Bronchial epithelial cell (primary cell): ENCODE data around the gene SH2D4B. TPM values are rescaled to one million over a fixed set of nuclear protein-coding genes. Genes with fewer than 3 reads are reported as not detected.

ENCODE experiments used
- DNase-seq: peaks from one replicate; pipeline ENCODE4 v3.0.0-alpha.2; 2010; ENCODE audit warnings: low read depth
- FAIRE-seq: peaks from 2 replicates; lab custom pipeline; 2011; peaks lifted over from hg19 to GRCh38; lab: Jason Lieb, UNC
- H3K27me3 ChIP-seq: 2 replicates; pipeline ENCODE4 v1.5.1; 2011; ENCODE audit warnings: low read length; ENCODE audit not compliant: control insufficient read depth, insufficient read depth
- H3K36me3 ChIP-seq: 2 replicates; pipeline ENCODE4 v1.5.1; 2011; ENCODE audit warnings: low read length; ENCODE audit not compliant: control insufficient read depth, insufficient read depth
- H3K4me3 ChIP-seq: 2 replicates; pipeline ENCODE4 v1.5.1; 2011; ENCODE audit warnings: mild to moderate bottlenecking, low read depth, low read length, control low read depth
- CTCF ChIP-seq: IDR thresholded peaks from 2 replicates; pipeline ENCODE4 v1.5.1; 2011; ENCODE audit warnings: mild to moderate bottlenecking, moderate library complexity, low read length, control low read depth, inconsistent platforms; ENCODE audit not compliant: insufficient read depth, severe bottlenecking
- total RNA-seq: library from RNA; depleted of rRNA; stranded (reverse); fragments of >200 nt; gene quantifications from 2 replicates; pipeline ENCODE4 v1.2.1, GENCODE V29; 2014

Gene SH2D4B
- total RNA-seq, 1 donor from 2014 or later: under 0.01 TPM

DNA sequence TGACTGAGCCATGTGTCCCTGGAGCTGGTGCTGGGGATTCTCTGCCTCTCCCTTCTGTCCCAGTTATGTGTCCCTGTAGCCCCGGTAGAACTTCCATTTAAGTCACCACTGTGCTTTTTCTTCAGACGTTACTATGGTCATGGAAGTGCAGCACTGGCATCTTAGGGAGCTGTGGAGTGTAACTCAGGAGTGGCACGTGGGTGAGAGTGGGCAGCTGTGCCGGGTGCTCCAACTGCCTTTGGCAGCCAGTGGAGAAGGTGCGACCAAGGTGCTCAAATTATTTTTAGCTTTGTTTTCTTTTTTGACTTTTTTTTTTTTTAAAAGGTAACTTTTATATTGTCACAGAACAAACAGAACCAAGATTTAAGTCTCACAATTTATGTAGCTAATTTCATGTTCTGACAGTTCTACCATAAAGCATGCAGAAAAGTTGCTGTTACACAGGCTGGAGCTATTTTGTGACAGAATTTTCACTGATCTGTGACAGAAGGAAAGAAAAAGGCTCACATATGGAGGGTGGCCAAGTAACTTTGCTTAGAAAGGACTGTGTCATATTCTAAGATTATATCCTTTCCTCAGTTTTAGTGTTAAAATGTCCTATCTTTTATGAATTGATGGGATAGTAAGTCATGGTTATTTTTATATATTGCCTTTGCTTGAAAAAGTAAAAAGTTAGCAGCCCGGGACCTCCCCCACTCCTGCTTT, 73.9 kb downstream of the SH2D4B start:
- Histone ChIP-seq H3K4me3 (no peak overlapping the region), H3K27me3 (peaks cover 2% of the 10 kb centered on the region), H3K36me3 (no peaks in the 10 kb centered on the region)
- no peak for FAIRE-seq
- TF ChIP-seq CTCF: no peak
- DNase-seq: no peak

GRCh38 chr10:80612261-80612660, 74.6 kb downstream of the SH2D4B start:
- no peak for TF ChIP-seq CTCF

DNA sequence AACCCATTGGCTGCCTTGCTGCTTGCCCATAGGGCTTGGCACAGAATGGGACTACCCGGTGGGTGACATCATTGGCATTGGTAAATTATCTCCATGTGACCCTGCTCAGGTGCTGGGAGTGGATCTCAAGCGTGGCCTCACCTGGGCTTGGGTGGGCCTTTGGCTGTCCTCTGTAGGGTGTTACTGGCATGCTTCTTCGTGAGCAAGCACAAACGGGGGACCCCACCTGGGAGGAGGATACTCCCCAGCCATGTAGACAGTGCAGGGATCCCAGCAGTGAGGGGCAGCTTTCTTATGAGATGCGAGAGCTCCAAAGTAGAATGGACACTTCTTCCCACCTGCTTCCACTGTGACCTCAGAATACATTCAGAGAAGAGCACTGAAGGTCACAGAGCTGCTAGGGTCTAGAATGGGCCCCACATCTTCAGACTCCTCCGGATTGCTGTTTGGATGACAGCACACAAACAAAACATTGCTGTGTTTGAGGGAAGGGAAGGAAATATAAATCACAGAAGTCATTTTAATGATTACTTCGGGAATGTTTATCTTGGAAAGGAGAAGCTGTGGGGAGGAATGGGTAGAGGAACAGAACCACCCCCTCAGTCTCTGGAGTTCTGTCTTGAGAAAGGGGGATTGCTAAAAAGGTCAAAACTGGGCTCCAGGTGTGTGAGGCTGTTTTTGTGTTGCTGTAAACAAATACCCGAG, 75.9 kb downstream of the SH2D4B start:
- Histone ChIP-seq H3K27me3 (peaks cover 2% of the 10 kb centered on the region), H3K4me3 (no peak overlapping the region), H3K36me3 (no peaks in the 10 kb centered on the region)
- TF ChIP-seq CTCF: no peak
- DNase-seq (no peak), FAIRE-seq (no peak)

More at GRCh38 chr10:80612261-80612660, 74.6 kb downstream of the SH2D4B start:
- H3K36me3 ChIP-seq: no peaks in the 10 kb centered on the region
- no peak for FAIRE-seq
- peak; percentile 27 for DNase-seq
- peaks cover 2% of the 10 kb centered on the region for H3K27me3 ChIP-seq
- no peak overlapping the region for H3K4me3 ChIP-seq

- FAIRE-seq (no peak), DNase-seq (no peak)
- H3K4me3 ChIP-seq: no peak overlapping the region
- H3K27me3 ChIP-seq: peaks cover under 1% of the 10 kb centered on the region
- H3K36me3 ChIP-seq: no peaks in the 10 kb centered on the region
- TF ChIP-seq CTCF: no peak
Observed at GRCh38 chr10:80614576-80615416, 77.1 kb downstream of the SH2D4B start.

- DNase-seq (no peak), FAIRE-seq (peak; percentile 47)
- TF ChIP-seq CTCF: no peak
- no peaks in the 10 kb centered on the region for H3K36me3 ChIP-seq
- no peak overlapping the region for H3K4me3 ChIP-seq
- no peaks in the 10 kb centered on the region for H3K27me3 ChIP-seq
Observed at GRCh38 chr10:80617807-80618206, 80.1 kb downstream of the SH2D4B start.
